ENCODE measurements around the gene H6PD.

Gene H6PD

GRCh38 chr1:9234223-9235095 lies at the start of gene H6PD:
Gene H6PD, plus strand, starts transcription at chr1:9234774. Its CDS starts 10,161 bp downstream, at chr1:9244935.
- peak; percentile 48 to 63 (median 55) for DNase-seq

GRCh38 chr1:9186082-9186859 lies 48.3 kb upstream of the H6PD start:
- DNase-seq = no peak

GRCh38 chr1:9187004-9187403 lies 47.6 kb upstream of the H6PD start:
- DNase-seq = no peak

- DNase-seq = no peak
Observed at GRCh38 chr1:9190234-9190633, 44.3 kb upstream of the H6PD start.

GRCh38 chr1:9191231-9191630 lies 43.3 kb upstream of the H6PD start:
- DNase-seq = no peak

- no peak for DNase-seq
Observed at GRCh38 chr1:9192578-9193232, 41.9 kb upstream of the H6PD start.

- DNase-seq = no peak
Observed at GRCh38 chr1:9193233-9193625, 41.3 kb upstream of the H6PD start.

GRCh38 chr1:9194024-9194423 lies 40.5 kb upstream of the H6PD start:
- DNase-seq = no peak

- no peak for DNase-seq
Observed at GRCh38 chr1:9195651-9196050, 38.9 kb upstream of the H6PD start.

- DNase-seq = peak in 3 of 4 experiments; percentile 9 to 34 (median 14)
Observed at GRCh38 chr1:9196129-9197040, 38.2 kb upstream of the H6PD start.

GRCh38 chr1:9197186-9198099 lies 37.1 kb upstream of the H6PD start:
- DNase-seq = no peak

GRCh38 chr1:9198538-9199361 lies 35.8 kb upstream of the H6PD start:
- DNase-seq = no peak

GRCh38 chr1:9200441-9200840 lies 34.1 kb upstream of the H6PD start:
- no peak for DNase-seq

- no peak for DNase-seq
Observed at GRCh38 chr1:9201401-9202239, 33.0 kb upstream of the H6PD start.

GRCh38 chr1:9202240-9202870 lies 32.2 kb upstream of the H6PD start:
- DNase-seq = no peak

GRCh38 chr1:9203511-9203982 lies 31.0 kb upstream of the H6PD start:
- DNase-seq = no peak

- no peak for DNase-seq
Observed at GRCh38 chr1:9204156-9204720, 30.3 kb upstream of the H6PD start.

GRCh38 chr1:9207086-9207485 lies 27.5 kb upstream of the H6PD start:
- no peak for DNase-seq

Measured in activated CD4-positive, CD25-positive, alpha-beta regulatory T cell (primary cell).